Left colon (tissue), 2 donors: ENCODE results near the gene RTP5. TPM values are rescaled to one million over a fixed set of nuclear protein-coding genes. Genes with fewer than 3 reads are reported as not detected.

Experiments used
- ATAC-seq: fragments of 200-7000 bp; cut with Tn5 transposase; one replicate; pipeline ENCODE4 v1.9.1; 2020; ENCODE audit warnings: mild to moderate bottlenecking, moderate library complexity
- DNase-seq, 2 donors: peaks; one replicate each; pipeline ENCODE4 v3.0.0-alpha.2; 2020
- intact Hi-C, 2 donors: fragments of 100-400 bp; cut with DNase I in 1 of 2; cut with micrococcal nuclease in 1 of 2; formaldehyde crosslinking; loops; one replicate each; pipeline versions ENCODE4 v1.11.2 to v1.14.0; 2022; cut with DNase I, micrococcal nuclease
- total RNA-seq, 2 donors: library from RNA; stranded (reverse); fragmentation: NEBNext Ultra II Directional; extraction: Animal tissue kit (Norgen Biotek cat#: 25700); gene quantifications; one replicate each; pipeline ENCODE4 v1.2.1, GENCODE V29; 2021
- donor health status: DM: no; HTN: no; CAD: no.
- donor health status: DM: yes; HTN: yes; CAD: no.

The RTP5 gene
- total RNA-seq, 2 donors from 2014 or later, result not detected

- ATAC-seq (no peak), DNase-seq (peak; percentile 2 to 20)
- intact Hi-C loops, result no loop called here
These were observed 24.6 kb downstream of the RTP5 start for GRCh38 chr2:241894056-241894641.

GRCh38 chr2:241894681-241895426 is 25.3 kb downstream of the RTP5 start:
- no peak for ATAC-seq
- intact Hi-C loops, result no loop called here
- peak; percentile 6 to 17 for DNase-seq

GRCh38 chr2:241895427-241895711 is 25.8 kb downstream of the RTP5 start:
- intact Hi-C loops, result no loop called here

GRCh38 chr2:241895712-241896641 is 26.4 kb downstream of the RTP5 start:
- intact Hi-C loops, result no loop called here
- peak in 1 of 2 donors; percentile 8 for DNase-seq
- peak; percentile 81 for ATAC-seq

More at GRCh38 chr2:241895427-241895711, 25.8 kb downstream of the RTP5 start:
- no peak for DNase-seq
- ATAC-seq, result no peak

GRCh38 chr2:241896746-241897201 is 27.2 kb downstream of the RTP5 start:
- intact Hi-C loops, result no loop called here
- DNase-seq, result no peak

GRCh38 chr2:241897231-241897916 is 27.8 kb downstream of the RTP5 start:
- ATAC-seq (no peak), DNase-seq (no peak)
- intact Hi-C loops, result no loop called here

More at GRCh38 chr2:241896746-241897201, 27.2 kb downstream of the RTP5 start:
- no peak for ATAC-seq

GRCh38 chr2:241898463-241899270 is 29.1 kb downstream of the RTP5 start:
- ATAC-seq, result no peak
- no peak for DNase-seq
- intact Hi-C loops, result no loop called here

GRCh38 chr2:241900251-241901017 is 30.9 kb downstream of the RTP5 start:
- intact Hi-C loops, result no loop called here
- no peak for ATAC-seq
- DNase-seq, result no peak

GRCh38 chr2:241901018-241901380 is 31.5 kb downstream of the RTP5 start:
- DNase-seq (no peak), ATAC-seq (no peak)
- intact Hi-C loops, result no loop called here

- DNase-seq, result no peak
- peak; percentile 36 for ATAC-seq
- intact Hi-C loops, result no loop called here
These were observed 32.2 kb downstream of the RTP5 start for GRCh38 chr2:241901500-241902351.

- intact Hi-C loops, result no loop called here
- DNase-seq, result no peak
- no peak for ATAC-seq
These were observed 32.9 kb downstream of the RTP5 start for GRCh38 chr2:241902357-241902991.

- no peak for DNase-seq
- no peak for ATAC-seq
- intact Hi-C loops, result no loop called here
These were observed 33.8 kb downstream of the RTP5 start for GRCh38 chr2:241903121-241904010.

- DNase-seq (no peak), ATAC-seq (no peak)
- intact Hi-C loops, result no loop called here
These were observed 34.6 kb downstream of the RTP5 start for GRCh38 chr2:241904011-241904718.

GRCh38 chr2:241904791-241905710 is 35.5 kb downstream of the RTP5 start:
- ATAC-seq, result no peak
- DNase-seq, result no peak
- intact Hi-C loops, result no loop called here
